Hepatocyte (in vitro differentiated cells): ENCODE results near the gene NPRL2. TPM values are rescaled to one million over a fixed set of nuclear protein-coding genes. Genes with fewer than 3 reads are reported as not detected.

Experiments
- DNase-seq: peaks from one replicate; pipeline ENCODE4 v3.0.0-alpha.2; 2016; ENCODE audit warnings: low spot score
- H2AFZ ChIP-seq: fragments of 200-600 bp; sonication (generic); 2 replicates; pipeline ENCODE4 v1.6.0; 2016; ENCODE audit warnings: antibody characterized with exemption, mild to moderate bottlenecking
- H3K27ac ChIP-seq: fragments of 200-600 bp; sonication (generic); 2 replicates; pipeline ENCODE4 v1.5.1; 2016; ENCODE audit warnings: mild to moderate bottlenecking
- H3K27me3 ChIP-seq: fragments of 200-600 bp; sonication (generic); 2 replicates; pipeline ENCODE4 v1.6.1; 2016
- H3K36me3 ChIP-seq: fragments of 200-600 bp; sonication (generic); replicated peaks from 2 replicates; pipeline ENCODE4 v1.5.1; 2016; ENCODE audit warnings: low read depth; ENCODE audit not compliant: insufficient read depth
- H3K4me1 ChIP-seq: fragments of 200-600 bp; sonication (generic); 2 replicates; pipeline ENCODE4 v1.5.1; 2016; ENCODE audit warnings: mild to moderate bottlenecking, moderate library complexity; ENCODE audit not compliant: insufficient read depth
- H3K4me2 ChIP-seq: fragments of 200-600 bp; sonication (generic); 2 replicates; pipeline ENCODE4 v1.6.0; 2016
- H3K4me3 ChIP-seq: fragments of 200-600 bp; sonication (generic); 2 replicates; pipeline ENCODE4 v1.5.1; 2016; ENCODE audit warnings: mild to moderate bottlenecking
- H3K79me2 ChIP-seq: fragments of 200-600 bp; sonication (generic); 2 replicates; pipeline ENCODE4 v1.6.0; 2017; ENCODE audit warnings: mild to moderate bottlenecking
- H3K9me2 ChIP-seq: fragments of 200-600 bp; sonication (generic); replicated peaks from 2 replicates; pipeline ENCODE4 v1.6.0; 2017; ENCODE audit warnings: mild to moderate bottlenecking; ENCODE audit not compliant: insufficient read depth
- H3K9me3 ChIP-seq: fragments of 200-600 bp; sonication (generic); 2 replicates; pipeline ENCODE4 v1.5.1; 2016; ENCODE audit warnings: low read depth, mild to moderate bottlenecking
- H4K20me1 ChIP-seq: fragments of 200-600 bp; sonication (generic); 2 replicates; pipeline ENCODE4 v1.6.0; 2016; ENCODE audit warnings: mild to moderate bottlenecking; ENCODE audit not compliant: insufficient read depth, poor library complexity, severe bottlenecking
- EZH2 ChIP-seq: fragments of 200-600 bp; sonication (generic); IDR thresholded peaks from 2 replicates; pipeline ENCODE4 v1.6.1; 2016; ENCODE audit warnings: antibody characterized with exemption, mild to moderate bottlenecking, borderline replicate concordance
- EZH2phosphoT487 ChIP-seq: fragments of 200-600 bp; sonication (generic); IDR thresholded peaks from one replicate; pipeline ENCODE4 v1.6.1; 2018; ENCODE audit warnings: antibody characterized with exemption, mild to moderate bottlenecking, low read depth, moderate library complexity; ENCODE audit not compliant: unreplicated experiment, severe bottlenecking
- WGBS: methylation state at CpG from one replicate; pipeline ENCODE4 v1.1.6; 2016; ENCODE audit warnings: low lambda C conversion rate; ENCODE audit errors: missing lambda C conversion rate; 5-methylcytosine and 5-hydroxymethylcytosine counted together
- polyA plus RNA-seq: library from polyadenylated mRNA; unstranded; fragments of >200 nt; fragmentation: Nextera tagmentation; extraction: Ambion mirVana; gene quantifications from 2 replicates; pipeline ENCODE4 v1.2.1, GENCODE V29; 2016
- total RNA-seq: library from RNA; depleted of rRNA; stranded (reverse); fragments of >200 nt; gene quantifications from 2 replicates; pipeline ENCODE4 v1.2.3, GENCODE V29; 2014
- TF ChIP-seq, protein P1 (sequence below): fragments of 200-600 bp; sonication (generic); IDR thresholded peaks from 2 replicates; pipeline ENCODE4 v1.5.1; 2016; ENCODE audit warnings: antibody characterized with exemption, mild to moderate bottlenecking; ENCODE audit not compliant: poor library complexity

Gene NPRL2
- total and polyA plus RNA-seq, 2 experiments from 2014 or later: 22.3 to 27.0 TPM

GRCh38 chr3:50339485-50340146 is 11.0 kb downstream of the NPRL2 start:
- H4K20me1 ChIP-seq: no peaks in the 10 kb centered on the region
- H3K4me1 ChIP-seq: peaks cover 34% of the 10 kb centered on the region
- H3K4me2 ChIP-seq: no peak overlapping the region
- no peak for DNase-seq
- peaks cover 20% of the 10 kb centered on the region for H3K79me2 ChIP-seq
- no peak overlapping the region for H2AFZ ChIP-seq
- 92% methylated on average over 14 of the region's 14 CpGs for WGBS
- peaks cover 25% of the 10 kb centered on the region for H3K27me3 ChIP-seq
- H3K9me2 ChIP-seq: no peaks in the 10 kb centered on the region
- no peaks in the 10 kb centered on the region for H3K36me3 ChIP-seq
- TF ChIP-seq, protein P1, sequence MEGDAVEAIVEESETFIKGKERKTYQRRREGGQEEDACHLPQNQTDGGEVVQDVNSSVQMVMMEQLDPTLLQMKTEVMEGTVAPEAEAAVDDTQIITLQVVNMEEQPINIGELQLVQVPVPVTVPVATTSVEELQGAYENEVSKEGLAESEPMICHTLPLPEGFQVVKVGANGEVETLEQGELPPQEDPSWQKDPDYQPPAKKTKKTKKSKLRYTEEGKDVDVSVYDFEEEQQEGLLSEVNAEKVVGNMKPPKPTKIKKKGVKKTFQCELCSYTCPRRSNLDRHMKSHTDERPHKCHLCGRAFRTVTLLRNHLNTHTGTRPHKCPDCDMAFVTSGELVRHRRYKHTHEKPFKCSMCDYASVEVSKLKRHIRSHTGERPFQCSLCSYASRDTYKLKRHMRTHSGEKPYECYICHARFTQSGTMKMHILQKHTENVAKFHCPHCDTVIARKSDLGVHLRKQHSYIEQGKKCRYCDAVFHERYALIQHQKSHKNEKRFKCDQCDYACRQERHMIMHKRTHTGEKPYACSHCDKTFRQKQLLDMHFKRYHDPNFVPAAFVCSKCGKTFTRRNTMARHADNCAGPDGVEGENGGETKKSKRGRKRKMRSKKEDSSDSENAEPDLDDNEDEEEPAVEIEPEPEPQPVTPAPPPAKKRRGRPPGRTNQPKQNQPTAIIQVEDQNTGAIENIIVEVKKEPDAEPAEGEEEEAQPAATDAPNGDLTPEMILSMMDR: no peak
- TF ChIP-seq EZH2phosphoT487 (no peak), EZH2 (no peak)
- H3K9me3 ChIP-seq: no peaks in the 10 kb centered on the region
- H3K27ac ChIP-seq: no peak overlapping the region
- H3K4me3 ChIP-seq: no peak overlapping the region

DNA sequence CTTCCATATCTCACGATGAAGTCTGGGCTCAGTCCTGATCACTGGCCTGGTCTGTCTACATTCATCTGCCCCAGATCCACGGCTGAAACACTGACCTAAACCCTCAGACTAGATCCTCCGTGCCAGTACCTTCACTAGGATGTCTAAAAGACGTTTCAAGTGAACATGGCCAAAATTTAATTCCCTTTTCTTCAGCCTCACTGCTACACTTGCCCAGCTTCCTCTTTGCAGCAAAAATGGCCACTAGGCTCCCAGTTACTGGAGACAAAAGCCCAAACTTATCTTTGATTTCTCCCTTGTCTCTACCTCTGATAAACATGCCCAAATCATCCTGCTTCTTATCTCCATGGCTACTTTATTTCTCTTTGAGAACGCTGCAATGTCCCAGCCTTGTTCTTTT is 11.6 kb downstream of the NPRL2 start:
- Histone ChIP-seq H2AFZ (no peak overlapping the region), H3K27ac (no peak overlapping the region), H3K4me2 (no peak overlapping the region), H3K9me3 (no peaks in the 10 kb centered on the region), H3K79me2 (peaks cover 27% of the 10 kb centered on the region), H3K4me1 (peaks cover 34% of the 10 kb centered on the region), H4K20me1 (peaks cover under 1% of the 10 kb centered on the region), H3K36me3 (no peaks in the 10 kb centered on the region), H3K4me3 (no peak overlapping the region), H3K9me2 (no peaks in the 10 kb centered on the region), H3K27me3 (peaks cover 25% of the 10 kb centered on the region)
- TF ChIP-seq, protein P1: no peak
- TF ChIP-seq EZH2 (no peak), EZH2phosphoT487 (no peak)
- WGBS: 84% methylated on average over 5 of the region's 5 CpGs
- DNase-seq: no peak

DNA sequence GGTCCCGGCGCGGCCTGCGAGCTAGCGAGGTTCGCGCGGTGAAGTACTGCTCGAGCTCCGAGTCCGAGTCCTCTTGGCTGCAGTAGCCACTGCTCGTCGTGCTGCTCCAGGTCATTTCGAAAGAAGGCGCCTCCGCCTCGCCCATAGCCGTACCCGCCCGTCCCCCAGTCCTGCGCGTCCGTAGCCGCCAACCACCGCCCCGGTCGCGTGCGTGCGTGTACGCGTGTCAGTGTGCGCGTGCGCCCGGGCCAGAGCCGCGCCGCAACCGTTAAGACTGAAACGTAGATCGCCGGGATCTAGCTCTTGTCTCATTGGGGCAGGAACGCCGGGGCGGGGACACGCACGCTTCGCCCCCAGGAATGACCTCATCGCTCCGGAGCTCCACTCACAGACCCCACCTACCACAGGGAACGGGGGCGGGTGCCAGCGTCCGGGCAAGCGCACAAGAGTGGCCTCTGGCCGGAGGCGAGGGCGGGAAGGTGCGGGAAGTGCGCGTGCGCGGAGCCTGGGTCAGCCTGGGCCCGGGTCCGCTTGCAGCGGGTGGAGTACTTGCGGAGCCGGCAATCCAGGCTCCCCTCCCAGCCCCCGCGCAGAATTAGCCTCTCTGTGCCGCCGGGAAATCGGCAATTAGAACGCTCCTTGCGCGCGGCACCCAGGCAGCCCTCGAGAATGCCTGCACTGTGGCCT is 13.3 kb downstream of the NPRL2 start:
- H3K9me2 ChIP-seq: no peaks in the 10 kb centered on the region
- DNase-seq: peak; percentile 99
- peaks cover 41% of the 10 kb centered on the region for H3K79me2 ChIP-seq
- H3K27me3 ChIP-seq: peaks cover 25% of the 10 kb centered on the region
- H3K4me2 ChIP-seq: peak overlapping the region; percentile 93
- peak overlapping the region; percentile 92 for H3K27ac ChIP-seq
- WGBS: under 1% methylated on average over 68 of the region's 79 CpGs
- H3K4me3 ChIP-seq: peak overlapping the region; percentile 63
- peak overlapping the region; percentile 69 for H2AFZ ChIP-seq
- peaks cover 34% of the 10 kb centered on the region for H3K4me1 ChIP-seq
- TF ChIP-seq, protein P1: no peak
- TF ChIP-seq EZH2 (no peak), EZH2phosphoT487 (no peak)
- no peaks in the 10 kb centered on the region for H3K36me3 ChIP-seq
- H3K9me3 ChIP-seq: no peaks in the 10 kb centered on the region
- H4K20me1 ChIP-seq: peaks cover 3% of the 10 kb centered on the region
